Astrocyte of the cerebellum (primary cell): ENCODE results near the gene TOPBP1.

ENCODE experiments used
- DNase-seq: peaks from one replicate; pipeline ENCODE4 v3.0.0-alpha.2; 2011; ENCODE audit warnings: low read depth
- H3K4me3 ChIP-seq: 2 replicates; pipeline ENCODE4 v1.5.1; 2011; ENCODE audit warnings: mild to moderate bottlenecking, low read depth, low read length, moderate library complexity
- in situ Hi-C: cut with HindIII; loops from 2 replicates; pipeline ENCODE4 v1.10.0; 2017; ENCODE audit warnings: low sequenced_read_pairs
- TF ChIP-seq, protein P1 (sequence below): IDR thresholded peaks from 2 replicates; pipeline ENCODE4 v1.5.1; 2012; ENCODE audit warnings: low read length, low read depth, moderate library complexity, mild to moderate bottlenecking; ENCODE audit errors: missing control alignments

TOPBP1 gene

GRCh38 chr3:133611534-133611933, 50.2 kb downstream of the TOPBP1 start:
- no peak overlapping the region for H3K4me3 ChIP-seq
- in situ Hi-C loops: no loop called here
- TF ChIP-seq, protein P1, sequence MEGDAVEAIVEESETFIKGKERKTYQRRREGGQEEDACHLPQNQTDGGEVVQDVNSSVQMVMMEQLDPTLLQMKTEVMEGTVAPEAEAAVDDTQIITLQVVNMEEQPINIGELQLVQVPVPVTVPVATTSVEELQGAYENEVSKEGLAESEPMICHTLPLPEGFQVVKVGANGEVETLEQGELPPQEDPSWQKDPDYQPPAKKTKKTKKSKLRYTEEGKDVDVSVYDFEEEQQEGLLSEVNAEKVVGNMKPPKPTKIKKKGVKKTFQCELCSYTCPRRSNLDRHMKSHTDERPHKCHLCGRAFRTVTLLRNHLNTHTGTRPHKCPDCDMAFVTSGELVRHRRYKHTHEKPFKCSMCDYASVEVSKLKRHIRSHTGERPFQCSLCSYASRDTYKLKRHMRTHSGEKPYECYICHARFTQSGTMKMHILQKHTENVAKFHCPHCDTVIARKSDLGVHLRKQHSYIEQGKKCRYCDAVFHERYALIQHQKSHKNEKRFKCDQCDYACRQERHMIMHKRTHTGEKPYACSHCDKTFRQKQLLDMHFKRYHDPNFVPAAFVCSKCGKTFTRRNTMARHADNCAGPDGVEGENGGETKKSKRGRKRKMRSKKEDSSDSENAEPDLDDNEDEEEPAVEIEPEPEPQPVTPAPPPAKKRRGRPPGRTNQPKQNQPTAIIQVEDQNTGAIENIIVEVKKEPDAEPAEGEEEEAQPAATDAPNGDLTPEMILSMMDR: no peak
- DNase-seq: no peak

DNA sequence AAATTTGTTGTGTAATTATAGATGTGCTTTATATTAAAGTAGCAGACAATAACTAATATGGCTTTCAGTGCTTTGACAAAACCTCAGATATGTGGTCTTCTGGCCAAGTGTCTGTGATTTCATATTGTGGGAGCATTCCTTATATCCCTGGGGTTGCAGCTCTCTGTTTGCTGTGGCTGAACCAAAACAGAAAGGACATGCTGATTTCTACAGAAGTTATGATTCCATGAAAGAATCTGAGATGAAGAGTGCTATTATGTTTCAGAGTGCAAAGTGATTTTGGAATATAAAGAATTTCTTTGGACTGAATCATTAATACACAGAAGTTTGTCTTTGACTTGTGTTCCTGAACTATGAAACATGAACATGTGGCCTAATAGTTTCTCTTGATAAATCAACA, 51.7 kb downstream of the TOPBP1 start:
- in situ Hi-C loops: no loop called here
- TF ChIP-seq, protein P1: no peak
- peak; percentile 51 for DNase-seq
- H3K4me3 ChIP-seq: no peak overlapping the region

GRCh38 chr3:133608388-133608787, 53.4 kb downstream of the TOPBP1 start:
- H3K4me3 ChIP-seq: no peak overlapping the region
- in situ Hi-C loops: no loop called here
- TF ChIP-seq, protein P1: no peak
- no peak for DNase-seq

- no peak overlapping the region for H3K4me3 ChIP-seq
- TF ChIP-seq, protein P1: no peak
- in situ Hi-C loops: no loop called here
- no peak for DNase-seq
Measured at GRCh38 chr3:133607816-133608215, 53.9 kb downstream of the TOPBP1 start.

- in situ Hi-C loops: no loop called here
- no peak overlapping the region for H3K4me3 ChIP-seq
- no peak for DNase-seq
- TF ChIP-seq, protein P1: no peak
Measured at GRCh38 chr3:133606902-133607301, 54.8 kb downstream of the TOPBP1 start.

GRCh38 chr3:133606342-133606741, 55.4 kb downstream of the TOPBP1 start:
- no peak for DNase-seq
- in situ Hi-C loops: no loop called here
- TF ChIP-seq, protein P1: no peak
- no peak overlapping the region for H3K4me3 ChIP-seq

DNA sequence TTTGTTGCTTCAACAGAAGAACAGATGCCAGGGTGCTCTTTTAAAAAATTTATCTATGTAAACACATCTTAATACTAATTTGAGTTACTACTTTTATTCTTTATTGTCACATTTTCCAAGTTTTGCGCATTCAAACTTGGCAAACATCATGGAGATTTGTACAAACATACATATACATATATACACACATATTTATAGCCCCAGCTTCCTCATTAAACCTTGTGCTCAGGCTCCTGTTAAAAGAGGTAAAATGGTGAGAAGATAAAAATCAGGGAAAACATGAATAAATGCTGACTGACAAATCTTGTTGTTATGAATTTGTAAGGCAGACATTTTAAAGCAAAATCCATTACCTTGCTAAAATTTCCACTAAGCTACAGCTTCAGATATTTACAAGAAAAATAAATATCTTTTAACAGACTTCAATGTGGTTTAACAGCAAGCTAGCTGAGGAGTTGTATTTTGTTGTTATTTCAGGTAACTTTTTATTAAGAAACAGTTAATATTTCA, 61.1 kb downstream of the TOPBP1 start:
- TF ChIP-seq, protein P1: no peak
- in situ Hi-C loops: no loop called here
- H3K4me3 ChIP-seq: no peak overlapping the region
- no peak for DNase-seq
